IMR-90 (cell line): ENCODE measurements around the gene AHDC1. TPM values are rescaled to one million over a fixed set of nuclear protein-coding genes. Genes with fewer than 3 reads are reported as not detected.

Experiments
- ATAC-seq: fragments of 200-7000 bp; cut with Tn5 transposase; 2 replicates; pipeline ENCODE4 v1.9.1; 2020; ENCODE audit warnings: low read depth, mild to moderate bottlenecking, moderate library complexity
- BruUV-seq: library from RNA; stranded (reverse); fragments of 400-500 nt; replicated peaks from 2 replicates; lab custom pipeline; 2021; lab: Mats Ljungman, UMichigan
- CTCF ChIA-PET: fragments of 300-600 bp; formaldehyde crosslinking; extraction: SDS; loops from one replicate; lab custom pipeline; 2021; ENCODE audit warnings: antibody characterized with exemption; lab: Yijun Ruan, JAX
- POLR2A ChIA-PET: fragments of 300-600 bp; sonication (Branson Sonifier 250); formaldehyde crosslinking; loops from one replicate; lab custom pipeline; 2022; ENCODE audit warnings: antibody characterized with exemption; ENCODE audit not compliant: unreplicated experiment; lab: Charles Lee
- DNase-seq: peaks from one replicate; pipeline ENCODE4 v3.0.0; 2013
- H2AFZ ChIP-seq: replicated peaks from 2 replicates; pipeline ENCODE3; 2013; ENCODE audit warnings: low read length, mild to moderate bottlenecking; ENCODE audit not compliant: poor library complexity
- H2AK5ac ChIP-seq: 2 replicates; pipeline ENCODE4 v1.6.1; 2013; ENCODE audit warnings: low read depth, low read length, inconsistent platforms
- H2AK9ac ChIP-seq: replicated peaks from 2 replicates; pipeline ENCODE3; 2013; ENCODE audit warnings: mild to moderate bottlenecking, low read depth, low read length, moderate library complexity; ENCODE audit not compliant: poor library complexity
- H2BK120ac ChIP-seq: 2 replicates; pipeline ENCODE4 v1.6.1; 2013; ENCODE audit warnings: low read depth, low read length, inconsistent platforms
- H2BK15ac ChIP-seq: 3 replicates; pipeline ENCODE4 v1.6.1; 2013; ENCODE audit warnings: low read depth, low read length, inconsistent platforms
- H2BK20ac ChIP-seq: 2 replicates; pipeline ENCODE4 v1.6.1; 2013; ENCODE audit warnings: low read depth, mild to moderate bottlenecking, inconsistent platforms, low read length, moderate library complexity
- H2BK5ac ChIP-seq: 2 replicates; pipeline ENCODE4 v1.6.1; 2013; ENCODE audit warnings: mild to moderate bottlenecking, low read depth, low read length, inconsistent platforms; ENCODE audit not compliant: poor library complexity, severe bottlenecking
- H3K14ac ChIP-seq: replicated peaks from 2 replicates; pipeline ENCODE4 v1.6.1; 2013; ENCODE audit warnings: low read depth, low read length, inconsistent platforms
- H3K18ac ChIP-seq: 2 replicates; pipeline ENCODE4 v1.6.1; 2013; ENCODE audit warnings: low read depth, low read length, control low read depth
- H3K23ac ChIP-seq: 2 replicates; pipeline ENCODE4 v1.6.1; 2013; ENCODE audit warnings: low read depth, low read length, inconsistent platforms
- H3K27ac ChIP-seq: 2 replicates; pipeline ENCODE4 v1.5.1; 2013; ENCODE audit warnings: mild to moderate bottlenecking, control low read depth, low read length; ENCODE audit not compliant: insufficient read depth
- H3K27me3 ChIP-seq: 2 replicates; pipeline ENCODE4 v1.6.1; 2013; ENCODE audit warnings: low read length; ENCODE audit not compliant: control insufficient read depth, insufficient read depth
- H3K36me3 ChIP-seq: 2 replicates; pipeline ENCODE4 v1.6.1; 2013; ENCODE audit warnings: low read length, mixed read lengths; ENCODE audit not compliant: control insufficient read depth, insufficient read depth
- H3K4ac ChIP-seq: 2 replicates; pipeline ENCODE4 v1.6.1; 2013; ENCODE audit warnings: low read depth, low read length, inconsistent platforms
- H3K4me1 ChIP-seq: 2 replicates; pipeline ENCODE4 v1.6.1; 2013; ENCODE audit warnings: low read length, mixed read lengths; ENCODE audit not compliant: control insufficient read depth, insufficient read depth
- H3K4me2 ChIP-seq: 2 replicates; pipeline ENCODE4 v1.6.1; 2013; ENCODE audit warnings: low read depth, mild to moderate bottlenecking, control low read depth, low read length, moderate library complexity
- H3K4me3 ChIP-seq: 2 replicates; pipeline ENCODE4 v1.5.1; 2013; ENCODE audit warnings: low read depth, mild to moderate bottlenecking, control low read depth, low read length, moderate library complexity; ENCODE audit not compliant: insufficient read depth
- H3K56ac ChIP-seq: 2 replicates; pipeline ENCODE4 v1.6.1; 2013; ENCODE audit warnings: low read length, inconsistent platforms; ENCODE audit not compliant: insufficient read depth; ENCODE audit errors: extremely low read depth
- H3K79me1 ChIP-seq, 2 experiments: 2 replicates each; pipeline ENCODE4 v1.6.1; 2013; ENCODE audit warnings: low read length in 2 of 2, inconsistent platforms in 1 of 2, low read depth in 1 of 2
- H3K9ac ChIP-seq: 2 replicates; pipeline ENCODE4 v1.6.1; 2013; ENCODE audit warnings: low read depth, low read length, control low read depth
- H3K9me1 ChIP-seq: 2 replicates; pipeline ENCODE4 v1.6.1; 2013; ENCODE audit warnings: low read length, inconsistent platforms; ENCODE audit not compliant: insufficient read depth
- H3K9me3 ChIP-seq: 2 replicates; pipeline ENCODE4 v1.6.1; 2013; ENCODE audit warnings: low read length; ENCODE audit not compliant: control insufficient read depth, insufficient read depth
- H4K20me1 ChIP-seq: 2 replicates; pipeline ENCODE4 v1.6.1; 2013; ENCODE audit warnings: low read length, inconsistent platforms; ENCODE audit not compliant: insufficient read depth
- H4K5ac ChIP-seq: 2 replicates; pipeline ENCODE4 v1.6.1; 2013; ENCODE audit warnings: mild to moderate bottlenecking, low read depth, low read length, control low read depth
- H4K8ac ChIP-seq, 2 experiments: 2 replicates each; pipeline ENCODE4 v1.6.1; 2013; ENCODE audit warnings: low read depth in 2 of 2, low read length in 2 of 2, control low read depth in 1 of 2, inconsistent platforms in 1 of 2
- H4K91ac ChIP-seq: 2 replicates; pipeline ENCODE4 v1.6.1; 2013; ENCODE audit warnings: low read depth, low read length, inconsistent platforms; ENCODE audit not compliant: insufficient read depth
- BHLHE40 ChIP-seq: fragments of 150-350 bp; IDR thresholded peaks from 2 replicates; pipeline ENCODE4 v1.6.1; 2016; ENCODE audit warnings: mild to moderate bottlenecking, low read depth, low read length
- CTCF ChIP-seq: conservative IDR thresholded peaks from 2 replicates; pipeline ENCODE4 v1.5.1; 2012; ENCODE audit warnings: mild to moderate bottlenecking, low read depth, low read length, improper control_type of control experiment
- RAD21 ChIP-seq: IDR thresholded peaks from 2 replicates; pipeline ENCODE4 v1.6.1; 2012; ENCODE audit warnings: low read length, improper control_type of control experiment
- SMC3 ChIP-seq: fragments of 150-350 bp; IDR thresholded peaks from 2 replicates; pipeline ENCODE4 v1.6.1; 2016; ENCODE audit warnings: low read depth, mild to moderate bottlenecking, antibody characterized with exemption, low read length, moderate library complexity
- WGBS, 2 experiments: methylation state at CpG; one replicate each; pipeline versions ENCODE4 v1.1.5 to v1.1.7; 2013; ENCODE audit warnings: missing lambda C conversion rate in 2 of 2; ENCODE audit not compliant: insufficient read length in 1 of 2; ENCODE audit errors: extremely low coverage in 2 of 2; 5-methylcytosine and 5-hydroxymethylcytosine counted together
- dilution Hi-C: fragments of 300-500 bp; cut with HindIII; formaldehyde crosslinking; loops from one replicate; pipeline ENCODE4 v1.14.3; 2018; ENCODE audit warnings: low sequenced_read_pairs; ENCODE audit not compliant: unreplicated experiment
- in situ Hi-C: fragments of 300-500 bp; cut with MboI; formaldehyde crosslinking; loops from 3 replicates; pipeline ENCODE4 v1.14.3; 2019; ENCODE audit warnings: low sequenced_read_pairs, inconsistent platforms, mixed read lengths
- intact Hi-C: fragments of 100-400 bp; cut with micrococcal nuclease; formaldehyde crosslinking; loops from 2 replicates; pipeline ENCODE4 v1.10.0; 2022
- polyA plus RNA-seq, 3 experiments: library from polyadenylated mRNA; depleted of rRNA; stranded (reverse); fragments of >200 nt; gene quantifications; 2 replicates each; pipeline ENCODE4 v1.2.3, GENCODE V29; 2012; ENCODE audit warnings: low replicate concordance in 1 of 3
- total RNA-seq: library from RNA; depleted of rRNA; stranded (reverse); fragments of >200 nt; gene quantifications from 2 replicates; pipeline ENCODE4 v1.2.3, GENCODE V29; 2012
- TF ChIP-seq, protein P1 (sequence below): fragments of 150-350 bp; IDR thresholded peaks from 2 replicates; pipeline ENCODE4 v1.6.1; 2017; ENCODE audit warnings: mild to moderate bottlenecking, antibody characterized with exemption, low read length, low read depth

Gene AHDC1
- total and polyA plus RNA-seq, 2 of the 4 experiments (the other 2 are of a cell fraction), result 2.0 to 11.6 TPM

- Histone ChIP-seq H3K27me3 (peaks cover 17% of the 10 kb centered on the region), H3K9me3 (no peaks in the 10 kb centered on the region), H4K91ac (no peak overlapping the region), H4K20me1 (peaks cover 17% of the 10 kb centered on the region), H2BK5ac (no peak overlapping the region), H3K4me2 (no peak overlapping the region), H3K18ac (no peak overlapping the region), H3K4me1 (peaks cover 6% of the 10 kb centered on the region), H3K4ac (no peak overlapping the region), H2AK5ac (0 out of 2 replicates have a peak overlapping the region, but pooled peaks have one; percentile 19), H2BK20ac (no peak overlapping the region), H3K14ac (no peak overlapping the region), H3K27ac (no peak overlapping the region), H4K5ac (no peak overlapping the region), H2AK9ac (peak overlapping the region; percentile 86), H3K36me3 (no peaks in the 10 kb centered on the region), H3K79me1 (peaks cover 0 to 15% of the 10 kb centered on the region in 2 experiments; a peak in 2 of 4 replicates), H2BK15ac (no peak overlapping the region), H2AFZ (peak overlapping the region; percentile 74), H3K9me1 (no peaks in the 10 kb centered on the region), H3K56ac (no peak overlapping the region), H3K23ac (no peak overlapping the region), H3K9ac (no peak overlapping the region), H3K4me3 (no peak overlapping the region), H2BK120ac (no peak overlapping the region), H4K8ac (no peak overlapping the region)
- CTCF ChIA-PET, result interaction anchor here (0.6 to 2.6 kb wide), 15 partner anchors 15 to 306 kb away, joined by 3 to 13 read pairs (median 4); no protein-coding TSS in a partner anchor
- DNase-seq, result peak; percentile 63
- TF ChIP-seq SMC3, result peak; percentile 79
- TF ChIP-seq RAD21, result peak; percentile 95
- TF ChIP-seq CTCF, result peak; percentile 90
- TF ChIP-seq, protein P1, sequence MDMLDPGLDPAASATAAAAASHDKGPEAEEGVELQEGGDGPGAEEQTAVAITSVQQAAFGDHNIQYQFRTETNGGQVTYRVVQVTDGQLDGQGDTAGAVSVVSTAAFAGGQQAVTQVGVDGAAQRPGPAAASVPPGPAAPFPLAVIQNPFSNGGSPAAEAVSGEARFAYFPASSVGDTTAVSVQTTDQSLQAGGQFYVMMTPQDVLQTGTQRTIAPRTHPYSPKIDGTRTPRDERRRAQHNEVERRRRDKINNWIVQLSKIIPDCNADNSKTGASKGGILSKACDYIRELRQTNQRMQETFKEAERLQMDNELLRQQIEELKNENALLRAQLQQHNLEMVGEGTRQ, result no peak
- no peak for TF ChIP-seq BHLHE40
- intact Hi-C loops (loop anchor here (1.0 kb wide), 5 partner anchors 49 to 306 kb away; partner anchors contain the start of gene GPR3), dilution Hi-C loops (no loop called here), in situ Hi-C loops (loop anchor here (5.0 kb wide), 2 partner anchors 209 to 304 kb away; no protein-coding TSS in a partner anchor)
- no TSS peak for BruUV-seq
- POLR2A ChIA-PET, result no interaction called here
- no CpG with 5 or more reads among the region's 11 CpGs for WGBS, 2 experiments
- peak; percentile 18 for ATAC-seq
These were observed 2.1 kb upstream of the AHDC1 start for GRCh38 chr1:27605796-27606707.
